GOT3 (cell line): ENCODE measurements around the gene NCOA1.
"Not testable (repeated sequence)": the region's sequence is repeated elsewhere in the genome, so short reads cannot be mapped to it uniquely, and the experiment has no call there.

Source experiments
- DNase-seq: peaks from one replicate; lab custom pipeline; 2025; ENCODE audit warnings: mixed read lengths; lab: John Stamatoyannopoulos, UW

The NCOA1 gene

GRCh38 chr2:24579053-24579803 is 88.2 kb downstream of the NCOA1 start:
- no peak for DNase-seq

- DNase-seq, result no peak
These were observed 89.5 kb downstream of the NCOA1 start for GRCh38 chr2:24580561-24580960.

GRCh38 chr2:24581971-24582370 is 90.9 kb downstream of the NCOA1 start:
- not testable (repeated sequence) for DNase-seq

- DNase-seq, result no peak
These were observed 95.9 kb downstream of the NCOA1 start for GRCh38 chr2:24586955-24587354.

- DNase-seq, result no peak
These were observed 97.2 kb downstream of the NCOA1 start for GRCh38 chr2:24588294-24588693.

GRCh38 chr2:24592441-24593100 is 101.5 kb downstream of the NCOA1 start:
- DNase-seq, result no peak

- no peak for DNase-seq
These were observed 103.2 kb downstream of the NCOA1 start for GRCh38 chr2:24594283-24594682.

- no peak for DNase-seq
These were observed 106.3 kb downstream of the NCOA1 start for GRCh38 chr2:24597181-24597870.

- DNase-seq, result not testable (repeated sequence)
These were observed 109.1 kb downstream of the NCOA1 start for GRCh38 chr2:24600140-24600539.

GRCh38 chr2:24611631-24612030 is 120.6 kb downstream of the NCOA1 start:
- no peak for DNase-seq

GRCh38 chr2:24613154-24613814 is 122.2 kb downstream of the NCOA1 start:
- no peak for DNase-seq

- no peak for DNase-seq
These were observed 125.6 kb downstream of the NCOA1 start for GRCh38 chr2:24616616-24617015.

GRCh38 chr2:24617424-24617823 is 126.4 kb downstream of the NCOA1 start:
- no peak for DNase-seq

GRCh38 chr2:24618144-24618543 is 127.1 kb downstream of the NCOA1 start:
- no peak for DNase-seq

GRCh38 chr2:24618680-24619079 is 127.6 kb downstream of the NCOA1 start:
- no peak for DNase-seq

- no peak for DNase-seq
These were observed 129.9 kb downstream of the NCOA1 start for GRCh38 chr2:24620936-24621335.

- no peak for DNase-seq
These were observed 130.9 kb downstream of the NCOA1 start for GRCh38 chr2:24621779-24622538.

- DNase-seq, result no peak
These were observed 132.5 kb downstream of the NCOA1 start for GRCh38 chr2:24623535-24623934.

- no peak for DNase-seq
These were observed 134.7 kb downstream of the NCOA1 start for GRCh38 chr2:24625728-24626127.

- DNase-seq, result no peak
These were observed 135.1 kb downstream of the NCOA1 start for GRCh38 chr2:24626131-24626530.

- no peak for DNase-seq
These were observed 137.7 kb downstream of the NCOA1 start for GRCh38 chr2:24628746-24629145.

GRCh38 chr2:24632172-24632571 is 141.1 kb downstream of the NCOA1 start:
- DNase-seq, result no peak
